Brain microvascular endothelial cell (primary cell): ENCODE results near the gene TOMM40L.
"Not testable (repeated sequence)": the region's sequence is repeated elsewhere in the genome, so short reads cannot be mapped to it uniquely, and the experiment has no call there.

Source experiments
- DNase-seq: peaks from one replicate; pipeline ENCODE4 v3.0.0-alpha.2; 2020
- H3K27ac ChIP-seq: fragments of 250-450 bp; sonication (Bioruptor Pico); 2 replicates; pipeline ENCODE4 v1.5.1; 2020; ENCODE audit warnings: mild to moderate bottlenecking, moderate library complexity
- H3K27me3 ChIP-seq: fragments of 250-450 bp; sonication (Bioruptor Pico); replicated peaks from 2 replicates; pipeline ENCODE4 v1.5.1; 2020; ENCODE audit warnings: mild to moderate bottlenecking
- H3K36me3 ChIP-seq: fragments of 250-450 bp; sonication (Bioruptor Pico); replicated peaks from 2 replicates; pipeline ENCODE4 v1.5.1; 2020; ENCODE audit warnings: mild to moderate bottlenecking
- H3K4me3 ChIP-seq: 2 replicates; pipeline ENCODE4 v1.5.1; 2011; ENCODE audit warnings: low read depth, mild to moderate bottlenecking, control low read depth, low read length, moderate library complexity
- in situ Hi-C: cut with HindIII; loops from 2 replicates; pipeline ENCODE4 v1.10.0; 2017; ENCODE audit warnings: low sequenced_read_pairs, low pct_ligation_motif_present
- TF ChIP-seq, protein P1 (sequence below): IDR thresholded peaks from 2 replicates; pipeline ENCODE4 v1.5.1; 2011; ENCODE audit warnings: low read depth, mild to moderate bottlenecking, moderate library complexity, low read length, control low read depth, inconsistent platforms; ENCODE audit errors: missing control alignments

TOMM40L gene

DNA sequence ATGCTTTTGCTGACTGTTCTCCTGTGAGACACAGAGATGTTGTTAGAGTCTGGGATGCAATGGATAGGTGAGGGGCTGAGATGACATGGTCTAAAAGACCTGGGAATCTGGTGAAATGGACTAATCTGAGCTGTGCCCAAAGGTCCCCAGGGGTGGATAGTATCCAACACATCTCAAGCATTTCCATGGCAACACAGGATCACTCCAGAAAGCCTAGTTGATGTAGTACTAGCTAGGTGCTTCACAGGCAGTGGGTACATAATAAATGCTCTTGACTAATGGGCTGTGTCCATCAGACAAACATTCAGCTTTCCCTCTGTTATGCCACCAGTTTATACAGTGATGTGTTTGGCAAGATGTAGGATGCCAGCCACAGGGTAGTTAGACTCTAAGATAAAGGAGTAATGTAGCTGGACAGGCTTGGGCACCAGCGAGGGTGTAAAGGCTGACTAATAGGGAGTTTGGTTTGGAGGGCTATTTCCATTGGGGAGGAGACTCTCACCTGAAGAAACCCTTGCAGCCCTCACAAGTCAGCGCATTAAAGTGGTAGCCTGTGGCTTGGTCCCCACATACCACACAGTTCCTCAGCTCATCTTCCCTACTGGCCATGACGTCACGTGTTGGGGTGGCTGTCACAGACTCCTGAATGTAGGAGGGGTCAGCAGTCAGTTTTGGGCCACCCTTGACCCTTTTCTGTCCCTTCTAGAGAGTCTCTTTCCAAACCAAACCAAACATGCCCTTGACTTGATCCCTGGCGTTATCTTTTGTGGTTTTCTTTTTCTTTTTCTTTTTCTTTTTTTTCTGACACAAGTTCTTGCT lies 10.3 kb downstream of the TOMM40L start:
- in situ Hi-C loops: no loop called here
- H3K4me3 ChIP-seq: no peak overlapping the region
- TF ChIP-seq, protein P1, sequence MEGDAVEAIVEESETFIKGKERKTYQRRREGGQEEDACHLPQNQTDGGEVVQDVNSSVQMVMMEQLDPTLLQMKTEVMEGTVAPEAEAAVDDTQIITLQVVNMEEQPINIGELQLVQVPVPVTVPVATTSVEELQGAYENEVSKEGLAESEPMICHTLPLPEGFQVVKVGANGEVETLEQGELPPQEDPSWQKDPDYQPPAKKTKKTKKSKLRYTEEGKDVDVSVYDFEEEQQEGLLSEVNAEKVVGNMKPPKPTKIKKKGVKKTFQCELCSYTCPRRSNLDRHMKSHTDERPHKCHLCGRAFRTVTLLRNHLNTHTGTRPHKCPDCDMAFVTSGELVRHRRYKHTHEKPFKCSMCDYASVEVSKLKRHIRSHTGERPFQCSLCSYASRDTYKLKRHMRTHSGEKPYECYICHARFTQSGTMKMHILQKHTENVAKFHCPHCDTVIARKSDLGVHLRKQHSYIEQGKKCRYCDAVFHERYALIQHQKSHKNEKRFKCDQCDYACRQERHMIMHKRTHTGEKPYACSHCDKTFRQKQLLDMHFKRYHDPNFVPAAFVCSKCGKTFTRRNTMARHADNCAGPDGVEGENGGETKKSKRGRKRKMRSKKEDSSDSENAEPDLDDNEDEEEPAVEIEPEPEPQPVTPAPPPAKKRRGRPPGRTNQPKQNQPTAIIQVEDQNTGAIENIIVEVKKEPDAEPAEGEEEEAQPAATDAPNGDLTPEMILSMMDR: no peak
- H3K27me3 ChIP-seq: no peaks in the 10 kb centered on the region
- H3K36me3 ChIP-seq: no peaks in the 10 kb centered on the region
- no peak overlapping the region for H3K27ac ChIP-seq
- DNase-seq: no peak

DNA sequence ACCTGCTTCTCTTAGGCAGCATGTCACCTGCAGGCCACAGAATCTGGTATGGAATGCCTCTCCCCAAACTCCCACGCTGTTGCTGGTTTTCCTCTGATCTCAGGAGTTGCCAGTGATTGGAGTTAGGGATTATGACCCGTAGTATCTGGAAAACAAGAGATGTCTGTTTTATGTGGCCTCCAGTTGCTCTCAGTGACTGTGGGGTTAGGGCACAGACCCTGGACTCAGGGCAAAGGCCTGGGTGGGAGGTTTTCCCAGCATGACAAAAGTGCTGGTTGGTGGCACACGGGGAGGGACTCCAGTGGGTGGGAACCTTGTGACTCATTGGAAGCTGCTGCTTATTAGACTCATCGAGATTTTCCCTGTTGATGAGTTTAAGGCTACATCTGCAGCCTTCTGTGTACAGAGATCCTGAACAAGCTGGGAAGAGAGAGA lies 12.2 kb downstream of the TOMM40L start, which contains the start of gene NR1I3:
NR1I3 (minus strand) TSS at position 165 of the 435 bp plus-strand sequence. CDS start 1,638 bp downstream, outside the sequence.
- no peak for DNase-seq
- in situ Hi-C loops: no loop called here
- H3K4me3 ChIP-seq: no peak within 1 kb of the TSS
- TF ChIP-seq, protein P1: no peak
- no peaks in the 10 kb centered on the region for H3K27me3 ChIP-seq
- H3K27ac ChIP-seq: no peak within 1 kb of the TSS
- H3K36me3 ChIP-seq: no peaks in the 10 kb centered on the region

DNA sequence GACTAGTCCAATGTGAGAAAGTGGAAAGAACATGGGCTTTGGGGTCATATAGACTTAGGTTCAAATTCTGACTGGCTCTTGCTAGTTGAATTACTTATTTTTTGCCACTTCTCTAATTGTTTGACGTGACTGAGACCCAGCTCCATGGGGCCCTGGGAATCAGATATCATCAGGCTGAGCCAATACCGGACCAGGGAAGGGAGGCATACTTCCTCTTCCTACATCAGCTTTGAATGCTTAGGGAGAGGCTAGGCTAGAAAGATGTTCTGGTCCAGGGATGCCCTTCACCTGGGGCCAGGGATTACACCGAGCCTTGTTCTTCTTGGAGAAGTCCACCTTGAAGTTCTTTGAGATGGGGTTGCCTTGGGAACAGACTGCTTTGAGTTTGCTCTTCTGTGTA lies 15.8 kb downstream of the TOMM40L start:
- no peak for DNase-seq
- H3K27ac ChIP-seq: no peak overlapping the region
- in situ Hi-C loops: no loop called here
- no peak overlapping the region for H3K4me3 ChIP-seq
- TF ChIP-seq, protein P1: no peak
- no peaks in the 10 kb centered on the region for H3K36me3 ChIP-seq
- no peaks in the 10 kb centered on the region for H3K27me3 ChIP-seq

DNA sequence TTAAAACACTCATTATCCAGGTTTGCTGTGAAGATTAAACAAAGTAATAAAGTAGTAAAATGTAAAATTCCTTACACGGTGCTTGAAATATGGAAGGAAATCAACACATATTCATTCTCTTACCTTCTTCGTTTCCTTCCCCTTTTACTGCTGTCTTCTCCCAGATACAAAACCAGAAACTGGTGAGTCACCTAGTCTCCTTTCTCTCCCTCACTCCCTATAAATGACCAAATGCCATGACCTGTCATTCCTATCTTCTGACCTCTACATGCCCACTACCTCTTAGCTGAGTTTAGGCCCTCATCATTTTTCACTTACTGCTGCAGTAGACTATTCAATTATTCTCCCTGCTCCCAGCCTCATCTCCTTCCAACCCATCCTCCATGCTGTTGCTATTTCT lies 16.5 kb downstream of the TOMM40L start:
- TF ChIP-seq, protein P1: no peak
- H3K4me3 ChIP-seq: no peak overlapping the region

DNA sequence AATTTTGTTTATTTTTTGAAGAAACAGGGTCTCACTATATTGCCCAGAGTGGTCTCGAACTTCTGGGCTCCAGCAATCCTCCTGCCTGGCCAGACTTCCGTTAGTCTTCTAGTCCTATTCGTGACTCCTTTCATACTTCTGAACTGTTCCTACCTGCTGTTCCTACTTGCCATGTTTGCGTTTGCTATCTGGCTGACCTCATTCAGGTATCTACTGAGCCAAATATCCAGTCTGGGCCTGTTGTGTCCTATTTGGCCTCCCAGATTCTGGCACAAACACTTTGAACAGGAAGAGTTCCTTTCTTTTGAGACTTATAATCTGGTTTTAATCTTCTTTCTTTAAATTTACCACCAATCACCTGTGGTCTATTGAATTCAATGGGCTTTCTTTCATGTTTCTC lies 19.0 kb downstream of the TOMM40L start:
- DNase-seq: no peak
- H3K4me3 ChIP-seq: no peak overlapping the region
- no peak overlapping the region for H3K27ac ChIP-seq
- in situ Hi-C loops: no loop called here
- no peaks in the 10 kb centered on the region for H3K27me3 ChIP-seq
- H3K36me3 ChIP-seq: no peaks in the 10 kb centered on the region
- TF ChIP-seq, protein P1: no peak

More for the DNA sequence above, 16.5 kb downstream of the TOMM40L start:
- no peak for DNase-seq
- in situ Hi-C loops: no loop called here
- H3K27me3 ChIP-seq: no peaks in the 10 kb centered on the region
- no peak overlapping the region for H3K27ac ChIP-seq
- H3K36me3 ChIP-seq: no peaks in the 10 kb centered on the region

DNA sequence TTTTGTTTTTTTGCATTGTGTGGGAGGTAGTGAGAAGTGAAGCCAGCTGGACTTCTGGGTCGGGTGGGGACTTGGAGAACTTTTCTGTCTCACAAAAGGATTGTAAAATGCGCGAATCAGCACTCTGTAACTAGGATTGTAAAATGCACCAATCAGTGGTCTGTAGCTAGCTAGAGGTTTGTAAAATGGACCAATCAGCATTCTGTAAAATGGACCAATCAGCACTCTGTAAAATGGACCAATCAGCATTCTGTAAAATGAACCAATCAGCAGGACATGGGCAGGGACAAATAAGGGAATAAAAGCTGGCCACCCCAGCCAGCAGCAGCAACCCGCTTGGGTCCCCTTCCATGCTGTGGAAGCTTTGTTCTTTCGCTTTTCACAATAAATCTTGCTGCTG lies 24.2 kb downstream of the TOMM40L start:
- H3K27ac ChIP-seq, H3K36me3 ChIP-seq, H3K4me3 ChIP-seq, H3K27me3 ChIP-seq, in situ Hi-C loops, DNase-seq: not testable (repeated sequence)
